DOHH2 (cell line): ENCODE results near the gene FRAS1.

Experiments used
- H3F3A ChIP-seq: fragments of 200-600 bp; sonication (generic), shearing (Covaris generic); 2 replicates; pipeline ENCODE4 v1.6.0; 2016; ENCODE audit warnings: antibody characterized with exemption, mild to moderate bottlenecking; ENCODE audit not compliant: control insufficient read depth, insufficient read depth
- H3K27ac ChIP-seq: fragments of 200-600 bp; sonication (generic); 2 replicates; pipeline ENCODE4 v1.5.1; 2014; ENCODE audit warnings: low read depth, mild to moderate bottlenecking, low read length, moderate library complexity
- H3K27me3 ChIP-seq: fragments of 200-600 bp; sonication (generic); 2 replicates; pipeline ENCODE4 v1.6.1; 2014; ENCODE audit warnings: mild to moderate bottlenecking, low read length, mixed read lengths; ENCODE audit not compliant: control insufficient read depth
- H3K36me3 ChIP-seq: fragments of 200-600 bp; sonication (generic); 2 replicates; pipeline ENCODE4 v1.6.1; 2014; ENCODE audit warnings: mild to moderate bottlenecking, low read length, moderate library complexity, mixed read lengths; ENCODE audit not compliant: control insufficient read depth
- H3K4me1 ChIP-seq: fragments of 200-600 bp; sonication (generic); 2 replicates; pipeline ENCODE4 v1.6.1; 2014; ENCODE audit warnings: mild to moderate bottlenecking, low read length, mixed read lengths; ENCODE audit not compliant: control insufficient read depth
- H3K4me2 ChIP-seq: fragments of 200-600 bp; sonication (generic); 2 replicates; pipeline ENCODE4 v1.6.0; 2014; ENCODE audit warnings: mild to moderate bottlenecking, low read length, moderate library complexity
- H3K4me3 ChIP-seq: fragments of 200-600 bp; sonication (generic); 2 replicates; pipeline ENCODE4 v1.5.1; 2014; ENCODE audit warnings: mild to moderate bottlenecking, low read length, mixed read lengths
- H3K79me2 ChIP-seq: fragments of 200-600 bp; sonication (generic); 2 replicates; pipeline ENCODE4 v1.6.1; 2014; ENCODE audit warnings: mild to moderate bottlenecking, low read length, mixed read lengths; ENCODE audit not compliant: control insufficient read depth
- H3K9me2 ChIP-seq: fragments of 200-600 bp; sonication (generic); replicated peaks from 2 replicates; pipeline ENCODE4 v1.6.1; 2014; ENCODE audit warnings: mild to moderate bottlenecking, low read length, mixed read lengths; ENCODE audit not compliant: control insufficient read depth
- H3K9me3 ChIP-seq: fragments of 200-600 bp; sonication (generic); 2 replicates; pipeline ENCODE4 v1.6.1; 2014; ENCODE audit warnings: antibody characterized with exemption, low read length, mixed read lengths; ENCODE audit not compliant: control insufficient read depth, insufficient read depth
- H4K20me1 ChIP-seq: fragments of 200-600 bp; sonication (generic); 2 replicates; pipeline ENCODE4 v1.6.0; 2014; ENCODE audit warnings: low read depth, mild to moderate bottlenecking, antibody characterized with exemption, low read length, moderate library complexity; ENCODE audit not compliant: control insufficient read depth, insufficient read depth
- EZH2phosphoT487 ChIP-seq: fragments of 200-600 bp; sonication (generic); IDR thresholded peaks from 2 replicates; pipeline ENCODE4 v1.6.1; 2017; ENCODE audit warnings: borderline replicate concordance, mild to moderate bottlenecking, antibody characterized with exemption, low read length, moderate library complexity, mixed read lengths
- TF ChIP-seq, protein P1 (sequence below): fragments of 200-600 bp; sonication (generic); IDR thresholded peaks from one replicate; pipeline ENCODE4 v1.5.1; 2014; ENCODE audit warnings: antibody characterized with exemption, mild to moderate bottlenecking, low read depth, low read length; ENCODE audit not compliant: poor library complexity, severe bottlenecking

Gene FRAS1

DNA sequence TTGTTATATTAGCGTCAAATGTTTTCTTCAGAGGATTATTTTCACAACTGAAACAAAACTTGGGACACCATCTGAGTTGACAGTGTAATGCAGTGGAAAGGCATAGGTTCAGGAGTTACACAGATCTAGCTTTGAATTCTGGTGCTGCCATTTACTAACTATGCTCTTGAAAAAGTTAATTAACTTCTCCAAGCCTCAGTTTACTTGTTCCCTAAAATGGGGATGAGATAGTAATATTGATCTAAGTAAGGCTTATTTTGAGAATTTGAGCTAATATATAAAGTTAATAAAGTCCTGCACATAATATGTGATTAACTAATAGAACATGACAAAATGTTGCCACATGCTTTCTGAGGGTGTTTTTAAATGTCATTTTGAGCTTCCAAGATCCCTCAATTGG is 112.6 kb downstream of the FRAS1 start:
- H3K4me1 ChIP-seq: no peaks in the 10 kb centered on the region
- H3K9me2 ChIP-seq: no peaks in the 10 kb centered on the region
- TF ChIP-seq, protein P1, sequence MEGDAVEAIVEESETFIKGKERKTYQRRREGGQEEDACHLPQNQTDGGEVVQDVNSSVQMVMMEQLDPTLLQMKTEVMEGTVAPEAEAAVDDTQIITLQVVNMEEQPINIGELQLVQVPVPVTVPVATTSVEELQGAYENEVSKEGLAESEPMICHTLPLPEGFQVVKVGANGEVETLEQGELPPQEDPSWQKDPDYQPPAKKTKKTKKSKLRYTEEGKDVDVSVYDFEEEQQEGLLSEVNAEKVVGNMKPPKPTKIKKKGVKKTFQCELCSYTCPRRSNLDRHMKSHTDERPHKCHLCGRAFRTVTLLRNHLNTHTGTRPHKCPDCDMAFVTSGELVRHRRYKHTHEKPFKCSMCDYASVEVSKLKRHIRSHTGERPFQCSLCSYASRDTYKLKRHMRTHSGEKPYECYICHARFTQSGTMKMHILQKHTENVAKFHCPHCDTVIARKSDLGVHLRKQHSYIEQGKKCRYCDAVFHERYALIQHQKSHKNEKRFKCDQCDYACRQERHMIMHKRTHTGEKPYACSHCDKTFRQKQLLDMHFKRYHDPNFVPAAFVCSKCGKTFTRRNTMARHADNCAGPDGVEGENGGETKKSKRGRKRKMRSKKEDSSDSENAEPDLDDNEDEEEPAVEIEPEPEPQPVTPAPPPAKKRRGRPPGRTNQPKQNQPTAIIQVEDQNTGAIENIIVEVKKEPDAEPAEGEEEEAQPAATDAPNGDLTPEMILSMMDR: no peak
- TF ChIP-seq EZH2phosphoT487: no peak
- H3K36me3 ChIP-seq: no peaks in the 10 kb centered on the region
- H3K27me3 ChIP-seq: no peaks in the 10 kb centered on the region; the same call in none of the 2 replicates
- H3K27ac ChIP-seq: no peak overlapping the region
- H3K4me2 ChIP-seq: no peak overlapping the region
- H4K20me1 ChIP-seq: no peaks in the 10 kb centered on the region
- no peaks in the 10 kb centered on the region for H3K9me3 ChIP-seq
- no peak overlapping the region for H3K4me3 ChIP-seq
- H3F3A ChIP-seq: no peaks in the 10 kb centered on the region
- no peaks in the 10 kb centered on the region for H3K79me2 ChIP-seq

DNA sequence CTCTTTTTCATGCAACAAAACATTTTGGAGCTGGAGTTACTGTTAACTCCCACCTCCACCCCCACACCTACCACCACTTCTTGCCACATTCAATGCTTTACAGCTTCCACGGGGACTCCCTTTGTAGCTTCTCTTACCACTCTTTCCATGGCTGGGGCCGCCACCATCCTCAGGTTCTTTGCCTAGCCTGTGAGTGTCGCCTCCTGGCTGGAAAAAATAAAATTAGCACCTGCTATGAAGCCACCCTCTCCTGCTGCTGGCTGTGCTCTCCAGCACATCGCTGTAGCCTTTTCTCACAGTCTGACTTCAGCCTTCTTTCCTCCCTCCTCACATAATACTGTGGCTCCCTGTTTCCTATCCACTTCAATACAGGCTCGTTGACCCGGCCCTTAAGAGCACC is 114.4 kb downstream of the FRAS1 start:
- Histone ChIP-seq H4K20me1 (no peaks in the 10 kb centered on the region), H3K36me3 (no peaks in the 10 kb centered on the region), H3K9me3 (no peaks in the 10 kb centered on the region), H3K27me3 (no peaks in the 10 kb centered on the region; the same call in none of the 2 replicates), H3K27ac (no peak overlapping the region), H3K4me1 (no peaks in the 10 kb centered on the region), H3K79me2 (no peaks in the 10 kb centered on the region), H3K4me2 (no peak overlapping the region), H3F3A (no peaks in the 10 kb centered on the region), H3K9me2 (no peaks in the 10 kb centered on the region), H3K4me3 (no peak overlapping the region)
- TF ChIP-seq, protein P1: no peak
- TF ChIP-seq EZH2phosphoT487: no peak

DNA sequence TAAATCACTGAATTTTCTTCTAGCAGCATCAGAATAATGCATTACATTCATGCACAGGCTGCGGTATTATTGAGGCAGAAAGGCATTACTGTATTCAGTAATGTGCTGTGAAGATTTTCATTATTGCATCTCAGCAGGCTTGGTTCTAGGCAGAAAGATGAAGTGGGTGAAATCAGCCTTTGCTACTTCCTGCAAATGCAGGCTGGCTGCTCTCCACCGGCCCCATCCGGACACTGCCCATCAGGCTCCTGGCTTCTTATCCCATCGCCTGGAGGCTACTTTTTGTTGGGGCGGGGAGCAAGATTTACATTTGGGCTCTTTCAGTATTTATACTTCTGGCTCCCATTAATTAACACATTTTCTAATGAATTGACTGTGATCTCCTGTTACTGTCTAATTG is 117.8 kb downstream of the FRAS1 start:
- Histone ChIP-seq H3K9me3 (no peaks in the 10 kb centered on the region), H4K20me1 (no peaks in the 10 kb centered on the region), H3K4me3 (no peak overlapping the region), H3K36me3 (no peaks in the 10 kb centered on the region), H3K79me2 (no peaks in the 10 kb centered on the region), H3F3A (no peaks in the 10 kb centered on the region), H3K4me2 (no peak overlapping the region), H3K27me3 (no peaks in the 10 kb centered on the region; the same call in none of the 2 replicates), H3K9me2 (no peaks in the 10 kb centered on the region), H3K4me1 (no peaks in the 10 kb centered on the region), H3K27ac (no peak overlapping the region)
- TF ChIP-seq, protein P1: no peak
- TF ChIP-seq EZH2phosphoT487: no peak
